ENCODE data around the gene ANXA6. TPM values are rescaled to one million over a fixed set of nuclear protein-coding genes. Genes with fewer than 3 reads are reported as not detected.

ANXA6 gene
- total RNA-seq, 3 donors from 2014 or later (not counting 1 experiment from before 2014, with no cell fraction given): 504 to 629 (median 535) TPM

DNA sequence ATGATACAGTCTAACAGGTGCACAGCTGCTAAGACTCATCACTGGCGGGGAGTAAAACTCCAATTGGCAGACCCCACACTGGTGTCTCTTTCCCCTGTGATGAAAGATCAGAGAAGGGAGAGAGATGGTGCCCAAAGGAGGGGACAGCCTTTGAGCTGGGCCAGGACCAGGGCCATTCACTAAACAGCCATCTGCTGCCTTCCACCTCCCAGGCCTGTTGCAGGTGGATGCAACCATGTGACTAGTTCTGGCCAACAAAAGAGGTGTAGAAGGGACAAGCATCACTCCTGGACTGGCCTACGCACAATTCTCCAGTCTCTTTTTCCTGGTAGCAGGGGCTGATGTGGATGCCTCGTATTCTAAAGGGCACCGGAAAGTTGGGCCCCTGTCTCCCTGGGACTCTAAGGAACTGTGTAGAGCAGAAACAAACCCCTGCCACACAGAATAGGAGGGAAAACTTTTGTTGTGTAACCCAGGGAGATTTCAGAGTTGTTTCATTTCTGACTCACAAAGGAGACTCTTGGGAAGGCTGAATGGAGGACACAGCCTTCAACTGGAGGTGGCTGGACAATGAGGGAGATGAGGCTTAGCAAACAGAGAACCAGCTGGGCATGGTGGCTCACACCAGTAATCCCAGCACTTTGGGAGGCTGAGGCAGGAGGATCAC, 103.7 kb downstream of the ANXA6 start:
- Histone ChIP-seq H3K4me1 (ENCODE audit: control insufficient read depth, insufficient read depth, low read length) (peaks cover 19% of the 10 kb centered on the region), H3K27me3 (ENCODE audit: control insufficient read depth, insufficient read depth, low read length) (no peaks in the 10 kb centered on the region), H3K9me3 (ENCODE audit: control insufficient read depth, insufficient read depth, low read length) (no peaks in the 10 kb centered on the region), H3K27ac (ENCODE audit: low read length) (no peak overlapping the region), H3K36me3 (ENCODE audit: control insufficient read depth, insufficient read depth, low read length) (peaks cover 78% of the 10 kb centered on the region), H3K4me3 (ENCODE audit: low read length) (no peak overlapping the region)
- ATAC-seq (no peak), DNase-seq (no peak)
- H3K27me3 Mint-ChIP-seq (ENCODE audit: low read depth in 2 of 2): no peaks in the 10 kb centered on the region
- no peak overlapping the region for H3K27ac Mint-ChIP-seq
- H3K4me1 Mint-ChIP-seq: peaks cover 13 to 16% of the 10 kb centered on the region in 2 donors
- no peaks in the 10 kb centered on the region for H3K9me3 Mint-ChIP-seq
- TF ChIP-seq CTCF (IDR thresholded peaks at IDR 0.05): no peak
- intact Hi-C loops (cut with micrococcal nuclease): no loop called here
- no peaks in the 10 kb centered on the region for H3K36me3 Mint-ChIP-seq
- 96% methylated on average over 4 of the region's 4 CpGs for WGBS (ENCODE audit: insufficient coverage)
- H3K4me3 Mint-ChIP-seq: no peak overlapping the region

- TF ChIP-seq CTCF (IDR thresholded peaks at IDR 0.05): no peak
- peaks cover 13% of the 10 kb centered on the region for H3K4me1 ChIP-seq (ENCODE audit: control insufficient read depth, insufficient read depth, low read length)
- intact Hi-C loops (cut with micrococcal nuclease): no loop called here
- H3K27me3 ChIP-seq (ENCODE audit: control insufficient read depth, insufficient read depth, low read length): no peaks in the 10 kb centered on the region
- WGBS (ENCODE audit: insufficient coverage): 51% methylated on average over 3 of the region's 3 CpGs
- H3K27ac ChIP-seq (ENCODE audit: low read length): no peak overlapping the region
- H3K9me3 Mint-ChIP-seq: no peaks in the 10 kb centered on the region
- H3K27ac Mint-ChIP-seq: peak overlapping the region; percentile 27 to 70
- H3K4me3 Mint-ChIP-seq: no peak overlapping the region
- DNase-seq (no peak), ATAC-seq (no peak)
- no peak overlapping the region for H3K4me3 ChIP-seq (ENCODE audit: low read length)
- peaks cover 80% of the 10 kb centered on the region for H3K36me3 ChIP-seq (ENCODE audit: control insufficient read depth, insufficient read depth, low read length)
- peaks cover 14 to 18% of the 10 kb centered on the region in 2 donors for H3K4me1 Mint-ChIP-seq
- H3K27me3 Mint-ChIP-seq (ENCODE audit: low read depth in 2 of 2): no peaks in the 10 kb centered on the region
- H3K36me3 Mint-ChIP-seq: peaks cover 8% of the 10 kb centered on the region
- no peaks in the 10 kb centered on the region for H3K9me3 ChIP-seq (ENCODE audit: control insufficient read depth, insufficient read depth, low read length)
Observed at GRCh38 chr5:151052836-151053235, 104.7 kb downstream of the ANXA6 start.

GRCh38 chr5:151051931-151052608, 105.5 kb downstream of the ANXA6 start:
- no peak for DNase-seq
- TF ChIP-seq CTCF (IDR thresholded peaks at IDR 0.05): no peak
- intact Hi-C loops (cut with micrococcal nuclease): loop anchor here (1.0 kb wide), 2 partner anchors 63 to 112 kb away; no protein-coding TSS in a partner anchor
- Histone ChIP-seq H3K27ac (ENCODE audit: low read length) (no peak overlapping the region), H3K27me3 (ENCODE audit: control insufficient read depth, insufficient read depth, low read length) (no peaks in the 10 kb centered on the region), H3K4me1 (ENCODE audit: control insufficient read depth, insufficient read depth, low read length) (peaks cover 13% of the 10 kb centered on the region), H3K9me3 (ENCODE audit: control insufficient read depth, insufficient read depth, low read length) (no peaks in the 10 kb centered on the region), H3K4me3 (ENCODE audit: low read length) (no peak overlapping the region), H3K36me3 (ENCODE audit: control insufficient read depth, insufficient read depth, low read length) (peaks cover 86% of the 10 kb centered on the region)
- H3K4me1 Mint-ChIP-seq: peaks cover 14 to 18% of the 10 kb centered on the region in 2 donors
- ATAC-seq: peak in 1 of 3 donors; percentile 23
- H3K4me3 Mint-ChIP-seq: no peak overlapping the region
- H3K9me3 Mint-ChIP-seq: no peaks in the 10 kb centered on the region
- H3K27me3 Mint-ChIP-seq (ENCODE audit: low read depth in 2 of 2): no peaks in the 10 kb centered on the region
- peaks cover 11% of the 10 kb centered on the region for H3K36me3 Mint-ChIP-seq
- WGBS (ENCODE audit: insufficient coverage): 93% methylated on average over 10 of the region's 10 CpGs
- H3K27ac Mint-ChIP-seq: peak overlapping the region; percentile 27 to 70

Measured in natural killer cell (primary cell).